GM12874 (cell line): ENCODE results near the gene SCN1A.

Source experiments
- CTCF ChIP-seq: IDR thresholded peaks from 2 replicates; pipeline ENCODE4 v1.5.1; 2011; ENCODE audit warnings: low read depth, mild to moderate bottlenecking, control low read depth, low read length, moderate library complexity; ENCODE audit not compliant: insufficient read depth

Gene SCN1A

GRCh38 chr2:166025313-166025712 lies 102.5 kb downstream of the SCN1A start:
- TF ChIP-seq CTCF, result no peak

GRCh38 chr2:166017208-166017607 lies 110.6 kb downstream of the SCN1A start:
- TF ChIP-seq CTCF, result no peak

GRCh38 chr2:166013878-166014277 lies 113.9 kb downstream of the SCN1A start:
- no peak for TF ChIP-seq CTCF

GRCh38 chr2:166011660-166012059 lies 116.2 kb downstream of the SCN1A start:
- TF ChIP-seq CTCF, result no peak

GRCh38 chr2:166000401-166000800 lies 127.4 kb downstream of the SCN1A start:
- no peak for TF ChIP-seq CTCF

- no peak for TF ChIP-seq CTCF
These were observed 137.0 kb downstream of the SCN1A start for GRCh38 chr2:165990846-165991245.

- no peak for TF ChIP-seq CTCF
These were observed 138.0 kb downstream of the SCN1A start for GRCh38 chr2:165989851-165990250.

- no peak for TF ChIP-seq CTCF
These were observed 142.7 kb downstream of the SCN1A start for GRCh38 chr2:165985120-165985519.
